Activated T-cell treated with anti-CD3 and anti-CD28 coated beads for 24 hours (primary cell): ENCODE measurements around the gene FAM3D.

Experiments used
- DNase-seq: peaks from one replicate; pipeline ENCODE4 v3.0.0-alpha.2; 2020; ENCODE audit warnings: low read depth

FAM3D gene

DNA sequence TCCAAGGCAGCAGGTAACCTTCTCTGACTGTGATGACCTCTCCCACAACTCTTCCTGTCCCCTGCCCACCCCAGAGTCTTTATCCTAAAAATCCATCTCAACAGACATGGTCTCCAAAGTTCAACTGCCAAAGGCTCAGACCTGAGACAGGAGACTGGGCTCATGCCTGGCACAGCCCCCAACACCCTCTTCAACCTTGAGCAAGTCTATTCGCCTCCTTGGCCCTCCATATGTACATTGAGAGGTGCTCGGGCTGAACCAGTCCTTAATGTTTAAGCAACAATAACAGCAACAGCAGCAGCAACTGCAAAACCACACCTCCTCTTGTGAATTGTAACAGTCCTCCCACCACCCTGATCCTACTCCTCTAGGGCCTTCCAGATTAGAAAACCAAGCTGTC is 9.9 kb downstream of the FAM3D start:
- no peak for DNase-seq

DNA sequence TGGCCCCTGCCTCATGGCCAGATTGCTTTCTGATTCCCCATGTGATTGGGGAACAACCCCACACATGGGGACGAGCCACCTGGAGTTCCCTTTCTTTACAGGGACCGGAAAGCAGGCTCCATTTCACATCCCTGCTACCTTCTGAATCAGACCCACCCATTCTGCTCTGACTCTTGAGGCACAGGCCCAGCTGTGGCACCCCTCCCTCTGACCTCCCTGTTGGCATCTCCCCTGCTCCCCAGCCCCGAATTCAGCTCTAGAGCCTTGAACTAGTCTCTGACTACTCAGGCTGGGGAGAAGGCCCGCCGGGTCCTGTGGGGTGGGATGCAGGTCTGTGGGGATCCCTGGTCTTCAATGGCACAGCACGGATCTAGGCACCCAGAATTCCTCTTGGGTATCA is 12.1 kb downstream of the FAM3D start:
- no peak for DNase-seq

DNA sequence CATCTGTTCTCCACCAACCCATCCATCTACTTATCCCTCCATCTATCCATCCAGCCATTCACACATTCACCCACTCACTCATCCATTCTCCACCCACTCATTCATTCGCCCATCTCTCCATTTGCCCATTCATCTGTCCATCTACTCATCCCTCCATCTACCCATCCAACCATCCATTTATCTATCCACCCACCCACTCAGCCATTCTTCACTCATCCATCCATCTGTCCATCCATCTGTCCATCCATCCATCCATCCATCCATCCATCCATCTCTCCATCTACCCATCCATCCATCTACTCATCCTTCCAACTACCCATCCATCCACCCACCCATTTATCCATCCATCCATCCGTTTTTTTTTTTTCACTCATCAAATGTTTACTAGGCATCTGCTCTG is 13.9 kb downstream of the FAM3D start:
- no peak for DNase-seq

DNA sequence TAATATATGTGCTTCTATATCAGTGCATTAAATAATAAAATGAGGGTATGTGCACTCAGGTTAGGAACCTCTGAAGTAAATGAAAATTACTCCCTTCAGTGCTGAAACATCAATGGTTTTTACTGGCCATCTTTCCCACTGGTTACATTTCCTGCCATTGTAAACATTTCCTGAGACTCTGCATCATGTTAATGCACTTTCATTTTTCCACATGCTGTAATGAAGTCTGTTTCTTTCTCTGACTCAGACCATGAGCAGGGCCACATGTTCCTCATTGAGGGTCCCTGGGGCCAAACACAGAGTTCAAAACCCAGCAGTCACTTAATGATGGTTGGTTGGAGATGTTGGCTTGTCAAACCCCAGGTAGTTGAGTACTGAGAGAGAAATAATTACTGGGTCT is 15.3 kb downstream of the FAM3D start:
- DNase-seq = no peak

DNA sequence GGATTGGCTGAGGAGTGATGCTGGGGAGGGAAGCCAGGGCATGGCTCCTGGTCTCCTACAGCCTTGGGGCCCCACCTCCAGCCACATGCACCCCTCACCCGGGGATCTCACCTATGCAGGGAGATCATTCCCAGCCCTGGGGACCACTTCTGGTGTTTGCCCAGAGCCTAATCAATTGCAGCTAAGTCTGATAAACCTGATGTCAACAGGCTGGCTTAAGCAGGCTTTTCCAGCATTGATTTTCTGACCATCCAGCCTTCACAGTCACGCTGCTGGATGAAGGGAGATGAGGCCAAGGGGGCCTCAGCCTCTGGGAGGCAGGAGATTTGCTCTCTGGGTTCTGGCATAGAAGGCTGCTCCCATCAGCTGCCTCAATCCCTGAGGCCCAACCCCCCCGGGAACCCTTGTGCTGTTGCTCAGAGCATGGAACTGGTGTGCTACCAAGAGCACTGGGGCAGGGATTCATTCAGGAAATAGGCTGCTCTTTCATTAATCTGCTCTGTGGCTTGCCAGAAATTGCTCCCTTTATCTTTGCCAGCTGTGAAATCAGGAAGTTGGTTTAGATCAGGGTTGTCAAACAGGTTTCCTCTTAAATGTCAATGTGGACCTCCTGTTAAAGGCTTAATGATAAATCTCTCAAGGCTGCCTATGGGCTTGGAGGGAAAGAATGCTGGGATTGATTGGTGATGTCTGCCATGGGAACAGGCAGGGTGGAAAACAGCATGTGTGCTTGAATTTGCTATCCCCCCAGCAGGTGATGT is 19.0 kb downstream of the FAM3D start:
- DNase-seq = no peak

DNA sequence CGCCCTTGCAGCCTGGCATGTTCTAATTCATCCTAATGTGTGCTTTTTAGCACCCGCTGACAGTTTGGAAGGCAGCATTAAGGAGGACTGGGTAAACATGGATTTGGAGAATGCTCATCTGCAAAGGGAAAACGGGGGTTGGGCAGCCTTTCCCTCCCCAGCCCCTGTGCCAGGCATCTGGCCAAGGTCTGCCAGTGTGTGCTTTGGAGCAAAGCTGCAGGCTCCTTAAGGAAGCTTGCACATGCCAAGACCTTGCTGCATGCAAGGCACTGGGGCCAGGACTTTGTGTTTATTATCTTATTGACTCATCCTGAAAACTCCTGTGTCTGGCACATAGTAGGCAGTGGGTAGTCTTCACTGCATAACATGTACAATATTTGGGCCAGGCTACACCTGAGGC is 20.1 kb downstream of the FAM3D start:
- DNase-seq = no peak

DNA sequence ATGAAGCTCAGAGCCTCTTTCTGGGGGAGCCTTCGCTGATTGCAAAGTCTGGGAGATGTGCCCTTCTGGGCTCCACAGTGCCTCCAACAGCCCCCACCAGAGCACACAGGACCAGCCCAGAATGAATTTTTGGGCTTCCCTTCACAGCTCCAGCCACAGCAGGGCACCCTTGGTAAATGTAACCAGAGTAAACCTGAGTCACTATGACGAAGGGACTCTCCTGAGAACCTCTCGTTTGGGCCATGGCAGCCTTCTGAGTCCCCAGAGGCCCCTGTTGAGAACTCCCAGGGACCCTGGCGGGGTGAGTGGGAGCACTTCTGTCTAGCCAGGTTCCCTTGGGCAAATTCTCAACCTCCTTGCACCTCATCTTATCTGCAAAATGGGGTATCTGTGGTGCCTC is 20.8 kb downstream of the FAM3D start:
- no peak for DNase-seq

DNA sequence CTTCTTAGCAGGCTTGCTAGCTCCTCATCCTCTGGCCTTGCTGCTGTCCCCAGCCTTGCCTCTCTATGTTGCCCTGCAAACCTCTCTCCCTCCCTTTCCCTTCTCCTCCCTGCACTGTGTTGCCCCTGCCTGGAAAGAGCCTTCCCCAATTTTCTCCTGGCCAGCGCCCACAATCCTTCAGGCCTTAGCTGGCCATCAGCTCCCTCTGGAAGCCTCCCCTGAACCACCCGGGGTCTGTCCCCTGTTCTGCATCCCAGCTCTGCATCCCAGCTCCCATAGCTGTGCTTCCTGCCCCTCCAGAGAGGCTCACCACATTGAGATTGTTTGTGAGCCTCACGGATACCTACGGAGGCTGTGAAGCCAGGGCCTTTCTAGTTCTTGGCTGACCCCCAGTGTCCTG is 23.7 kb downstream of the FAM3D start:
- no peak for DNase-seq

DNA sequence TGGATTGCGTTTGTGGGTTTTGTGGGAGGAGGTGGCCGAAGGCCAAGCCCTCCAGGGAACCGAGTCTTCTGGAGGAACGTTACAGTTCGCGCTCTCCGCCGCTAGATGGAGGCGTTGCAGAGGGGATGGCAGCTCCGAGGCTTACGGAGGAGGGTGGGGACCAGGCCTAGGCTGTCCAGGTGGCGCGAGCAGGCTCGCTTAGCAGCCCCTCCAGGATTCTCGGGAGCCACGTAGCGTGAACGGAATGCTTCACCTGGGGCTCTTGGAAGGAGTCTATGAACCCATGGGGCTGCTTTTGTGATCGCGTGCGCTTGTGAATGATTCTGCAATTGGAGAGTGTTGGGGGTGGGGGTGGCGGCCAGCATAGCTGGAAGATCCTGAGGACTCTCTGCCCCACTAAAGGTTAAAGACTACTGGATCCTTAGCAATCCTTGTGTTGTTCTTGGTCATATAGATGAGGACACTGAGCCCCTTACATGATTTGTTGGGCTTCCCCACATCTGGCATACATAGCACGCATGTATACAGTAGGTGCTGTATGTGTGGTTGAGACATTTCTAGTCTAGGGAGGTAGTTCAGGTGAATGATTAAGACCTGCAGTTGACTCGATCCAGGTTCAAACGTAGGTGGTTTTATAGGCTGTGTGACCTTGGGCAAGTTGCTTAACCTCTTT is 25.7 kb downstream of the FAM3D start:
- peak; percentile 52 for DNase-seq

DNA sequence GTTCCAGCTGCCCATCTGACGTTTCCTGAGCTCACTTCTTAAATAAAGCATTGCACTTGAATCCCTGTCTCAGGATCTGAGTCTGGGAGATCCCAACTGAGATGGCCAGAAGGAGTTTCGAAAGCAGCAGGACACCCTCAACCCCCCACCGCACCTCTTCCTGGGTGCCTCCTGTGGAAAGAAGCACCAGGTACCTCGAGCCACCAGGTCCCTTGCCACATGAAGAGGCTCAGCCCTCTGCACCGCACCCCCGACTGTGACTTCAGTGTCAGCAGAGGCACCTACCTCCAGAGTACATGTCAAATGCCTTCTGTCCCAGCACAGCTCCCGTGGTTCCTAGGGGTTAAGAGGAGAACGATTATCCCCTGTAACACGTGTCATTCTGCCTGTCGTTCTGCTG is 26.7 kb downstream of the FAM3D start:
- no peak for DNase-seq

DNA sequence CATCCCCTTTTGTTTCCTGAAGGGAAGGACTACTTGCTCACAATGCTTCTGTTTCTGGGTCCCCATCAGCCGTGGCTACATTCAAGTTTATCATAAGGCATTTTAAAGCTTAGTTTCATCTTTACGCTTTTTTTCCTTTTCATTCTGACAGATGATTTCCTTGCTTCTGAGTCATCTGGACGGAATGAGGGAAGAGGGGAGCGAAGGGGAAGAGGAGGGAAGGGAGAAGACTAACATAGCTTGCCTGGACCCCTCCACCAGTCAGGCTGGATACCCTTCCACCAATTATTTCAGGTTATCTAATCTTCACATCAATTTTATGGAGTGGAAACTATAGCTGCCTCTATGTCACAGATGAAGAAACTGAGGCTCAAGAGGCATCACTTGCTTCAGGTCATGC is 27.6 kb downstream of the FAM3D start:
- DNase-seq = no peak

DNA sequence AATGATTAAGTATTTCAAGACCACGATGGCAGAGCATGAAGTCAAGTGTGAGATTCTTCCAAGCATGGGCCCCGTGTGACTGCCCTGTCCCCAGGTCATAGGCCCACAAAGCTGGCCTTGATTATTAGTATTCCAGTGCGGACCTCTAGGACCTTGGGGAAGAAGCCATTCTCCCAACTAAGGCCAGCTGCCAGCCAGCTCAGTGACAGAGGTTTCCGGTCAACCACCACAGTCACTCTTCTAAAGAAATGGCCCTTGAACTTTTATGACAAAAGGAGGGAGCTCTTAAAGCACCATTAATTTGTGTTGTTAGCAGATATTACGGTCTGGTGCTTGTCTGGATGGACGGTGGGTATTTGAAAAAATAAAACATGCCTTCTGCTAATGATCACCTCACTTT is 28.0 kb downstream of the FAM3D start:
- no peak for DNase-seq

DNA sequence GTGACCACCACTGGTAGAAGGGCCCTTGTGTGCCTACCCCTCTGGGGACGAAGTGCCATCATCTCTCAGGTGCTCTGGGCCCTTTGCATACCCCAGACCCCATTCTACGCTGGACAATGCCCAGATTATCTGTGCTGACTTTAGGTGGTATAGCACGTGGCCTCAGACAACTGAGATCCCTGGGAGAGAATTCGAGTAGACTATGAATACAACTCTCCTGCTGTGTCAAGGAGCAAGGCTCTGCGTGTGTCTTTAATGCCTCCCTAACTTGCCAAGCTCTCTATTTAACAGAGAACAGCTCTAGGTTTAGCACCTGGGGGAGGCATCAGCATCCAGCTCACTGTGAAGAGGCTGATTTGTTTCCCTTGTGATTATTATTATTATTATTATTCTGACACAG is 29.1 kb downstream of the FAM3D start:
- DNase-seq = no peak

DNA sequence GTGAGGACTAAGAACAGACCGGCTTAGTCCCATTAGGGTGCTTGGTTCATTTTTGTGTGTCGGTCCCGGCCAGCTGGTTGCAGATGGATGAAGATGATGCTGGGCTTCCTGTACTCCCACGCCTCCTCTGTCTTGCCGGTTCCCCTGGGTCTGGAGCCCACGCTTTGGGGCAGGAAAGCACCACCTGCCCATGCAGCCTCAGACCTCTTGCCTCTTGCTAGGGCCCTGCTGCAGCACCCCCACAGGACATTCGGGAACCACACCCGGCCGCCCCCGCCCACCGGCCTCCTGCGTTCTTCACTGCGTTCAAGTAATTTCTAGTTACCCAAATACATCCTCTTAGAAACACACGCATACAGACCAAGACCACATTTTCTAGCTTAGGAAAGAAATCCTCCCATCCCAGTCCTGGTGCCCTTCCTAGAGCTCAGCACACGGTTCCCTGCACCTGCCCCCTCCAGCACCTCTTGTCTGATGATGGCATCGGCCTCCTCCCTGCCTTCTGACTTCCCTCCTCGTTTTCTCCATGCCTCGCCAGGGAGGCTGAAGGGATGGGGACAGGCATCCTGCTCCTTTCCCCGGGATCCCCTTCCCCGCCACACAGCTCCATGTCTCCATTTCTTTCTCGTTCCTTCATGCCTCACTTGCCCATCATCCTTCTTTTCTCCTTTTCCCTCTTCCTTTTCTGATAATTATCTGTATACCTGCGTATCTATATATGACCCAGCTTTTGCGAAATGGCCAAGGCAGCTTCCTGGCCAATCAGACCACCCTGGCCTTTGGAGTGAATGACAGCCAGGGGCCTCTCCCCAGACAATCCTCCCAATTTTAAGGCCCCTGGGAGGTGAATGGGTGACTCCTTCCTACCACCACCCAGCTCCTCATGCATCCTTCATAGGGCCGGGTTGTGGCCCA is 30.9 kb downstream of the FAM3D start:
- DNase-seq = no peak

DNA sequence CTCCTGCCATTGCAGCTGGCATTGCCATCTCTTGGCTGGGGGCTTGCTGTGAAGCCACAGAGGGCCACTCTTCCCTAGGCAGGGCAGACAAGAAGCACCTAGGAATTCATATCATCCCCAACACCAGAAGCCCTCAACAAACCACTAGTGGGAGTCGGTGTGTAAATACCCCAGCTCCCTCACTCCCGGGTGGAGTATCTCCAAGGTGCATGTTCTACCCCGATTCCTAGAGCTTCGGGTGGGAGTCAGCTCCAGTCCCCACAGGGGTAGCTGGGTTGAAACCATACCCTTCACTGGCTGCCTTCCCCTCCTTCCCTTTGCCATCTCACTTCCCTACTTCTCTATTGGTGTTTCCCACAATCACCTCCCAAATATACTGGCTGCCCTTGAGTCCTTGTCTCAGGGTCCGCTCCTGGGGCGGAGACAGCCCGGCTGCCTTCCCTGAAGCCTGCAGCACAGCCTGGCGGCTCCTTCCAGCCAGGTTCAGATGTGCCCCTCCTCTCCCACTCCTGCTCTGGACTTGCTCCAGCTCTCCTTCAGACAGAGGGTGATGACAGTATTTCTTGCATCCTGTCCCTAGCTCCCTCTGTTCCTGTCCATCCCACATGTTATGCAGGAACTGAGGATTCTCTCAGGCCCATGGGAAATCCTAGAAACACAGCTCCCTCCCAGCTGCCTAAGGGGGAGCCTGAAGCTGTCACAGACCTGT is 33.3 kb downstream of the FAM3D start:
- no peak for DNase-seq

DNA sequence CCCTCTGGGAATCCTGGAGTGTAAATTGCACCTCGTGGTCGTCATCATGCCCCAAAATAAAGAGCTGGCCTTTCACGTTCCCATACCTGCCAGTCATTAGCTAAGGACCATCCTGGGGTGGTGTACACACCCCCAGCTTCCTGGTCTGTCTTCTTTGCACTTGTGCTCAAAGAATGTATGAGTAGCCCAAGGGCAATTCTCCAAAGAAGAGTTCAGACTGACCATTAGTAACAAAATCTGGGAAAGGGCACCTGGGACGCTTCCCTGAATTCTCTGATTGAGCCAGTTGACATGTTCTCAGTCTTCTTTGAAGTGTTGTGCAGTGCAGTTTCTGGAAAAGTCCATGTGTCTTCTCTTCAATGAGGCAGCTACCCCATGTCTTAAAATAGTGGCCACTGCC is 34.8 kb downstream of the FAM3D start:
- no peak for DNase-seq

DNA sequence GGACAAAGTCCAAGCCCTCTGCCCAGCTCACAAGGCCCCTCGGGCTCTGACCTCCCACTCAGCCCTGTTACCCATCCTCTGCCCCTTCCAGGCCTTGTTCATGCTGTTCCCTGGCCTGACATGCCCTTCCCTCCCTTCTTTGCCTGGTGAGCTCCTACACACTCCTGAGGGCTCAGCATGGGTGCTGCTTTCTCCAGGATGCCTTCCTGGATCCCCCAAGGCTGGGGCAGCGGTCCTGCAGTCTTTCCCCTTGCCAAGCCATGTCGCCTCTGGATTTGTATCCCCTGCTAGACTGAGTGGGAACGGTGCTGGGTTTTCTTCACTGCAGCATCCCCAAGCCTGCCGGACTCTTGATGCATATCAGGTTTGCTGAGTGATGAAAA is 35.9 kb downstream of the FAM3D start:
- no peak for DNase-seq

DNA sequence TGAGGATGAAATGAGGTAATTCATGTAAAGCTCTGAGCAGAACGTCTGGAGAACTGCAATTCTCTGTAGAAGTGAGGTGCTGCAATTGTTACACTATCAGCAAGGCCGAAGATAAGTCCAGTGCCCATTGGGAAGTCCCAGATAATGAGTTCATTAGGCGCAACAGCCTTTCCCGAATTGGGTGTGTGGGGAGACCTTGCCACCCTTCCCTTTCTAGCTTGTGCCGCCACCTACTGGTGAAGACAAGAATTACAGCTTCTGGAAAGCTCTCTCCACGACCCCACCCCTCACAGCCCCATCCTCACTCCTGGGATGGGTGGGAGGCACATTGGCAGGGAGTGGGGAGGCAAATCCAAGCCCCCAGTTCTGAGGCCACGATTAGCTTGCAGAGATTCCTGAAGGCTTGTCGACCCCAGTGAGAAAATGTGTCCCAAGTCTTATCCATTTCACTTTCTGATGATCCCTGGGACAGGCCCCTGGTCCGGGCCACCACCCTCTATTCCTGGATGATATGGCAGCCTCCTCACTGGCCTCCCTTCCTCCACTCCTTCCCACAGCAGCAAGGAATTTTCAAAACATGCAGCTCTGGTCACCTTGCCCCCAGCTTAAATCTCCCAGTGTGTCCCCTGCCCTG is 36.4 kb downstream of the FAM3D start:
- peak; percentile 51 for DNase-seq

DNA sequence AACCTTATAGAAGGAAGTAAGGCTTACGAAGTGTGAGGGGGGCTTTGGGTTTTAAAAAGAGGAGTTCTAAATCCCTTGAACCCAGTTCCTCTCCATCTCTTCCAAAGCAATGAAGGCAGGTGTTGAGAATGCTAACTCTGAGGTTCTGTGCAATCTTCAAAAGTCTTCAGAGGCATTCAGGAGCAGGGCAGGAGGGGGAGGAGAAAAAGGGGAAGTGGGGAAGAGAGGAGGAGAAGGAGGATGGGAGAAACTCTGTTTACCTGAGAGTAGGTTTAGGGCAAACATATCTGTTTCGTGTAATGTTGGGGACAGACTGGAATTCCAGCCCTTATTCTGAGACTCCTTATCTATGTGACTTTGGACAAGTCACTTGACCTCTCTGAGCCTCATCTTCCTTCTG is 36.9 kb downstream of the FAM3D start:
- DNase-seq = no peak

DNA sequence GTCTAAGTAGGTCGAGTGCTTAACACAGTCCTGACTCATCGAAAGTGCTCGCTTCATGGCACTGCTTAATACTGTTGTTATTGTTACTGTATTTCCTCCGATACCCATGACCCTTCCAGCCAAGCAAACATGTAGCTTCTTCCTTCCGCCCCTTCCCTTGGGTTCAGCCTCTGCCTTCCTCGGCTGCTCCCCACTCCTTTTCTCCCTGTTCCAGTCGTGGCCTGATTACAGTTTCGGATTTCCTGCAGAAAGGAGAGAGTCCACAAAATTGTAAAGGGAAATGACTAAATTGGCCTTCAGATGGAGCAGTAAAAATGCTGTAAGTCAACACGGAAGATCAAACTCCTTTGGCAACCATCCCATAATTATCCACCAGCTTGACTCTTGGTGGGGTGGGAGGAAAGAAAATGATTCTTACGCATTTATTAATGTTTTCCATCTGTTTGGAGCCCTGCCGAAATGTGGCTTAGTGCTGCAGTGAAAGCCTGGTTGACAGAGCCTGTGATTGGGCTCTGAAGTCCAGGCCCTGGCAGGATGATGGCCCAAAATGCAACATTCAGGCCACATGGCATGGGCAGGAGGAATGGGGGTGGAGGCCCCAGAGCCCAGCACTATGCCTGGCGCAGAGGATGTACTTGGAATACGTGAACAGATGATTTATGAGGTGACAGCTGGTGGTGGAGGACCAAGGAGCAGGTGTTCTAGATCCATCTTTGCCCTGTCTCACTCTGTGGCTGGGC is 37.6 kb downstream of the FAM3D start:
- DNase-seq = no peak

DNA sequence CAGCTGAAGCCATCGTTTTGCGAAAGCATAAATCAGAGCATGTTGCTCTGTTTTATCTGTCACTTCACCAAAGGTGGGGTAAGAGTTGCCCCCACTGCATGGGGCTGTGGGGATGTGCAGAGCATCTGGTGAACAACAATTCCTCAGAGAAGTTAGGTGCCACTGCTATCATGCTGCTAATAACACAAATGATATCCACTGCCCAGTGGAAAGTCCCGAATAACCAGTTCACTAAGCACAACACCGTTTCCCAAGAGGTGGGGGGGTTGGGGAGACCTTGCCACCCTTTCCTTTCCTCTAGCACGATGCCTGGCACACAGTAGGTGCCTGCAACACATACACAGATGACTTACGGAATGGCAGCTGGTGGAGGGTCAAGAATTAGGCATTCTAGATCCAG is 38.6 kb downstream of the FAM3D start:
- no peak for DNase-seq
